ENCODE data around the gene KRTAP12-1.

KRTAP12-1 gene

GRCh38 chr21:44710756-44711326 is 28.9 kb upstream of the KRTAP12-1 start:
- no peak for DNase-seq

GRCh38 chr21:44710294-44710665 is 28.3 kb upstream of the KRTAP12-1 start:
- no peak for DNase-seq

GRCh38 chr21:44709426-44710293 is 27.7 kb upstream of the KRTAP12-1 start:
- no peak for DNase-seq

- DNase-seq, result no peak
These were observed 27.0 kb upstream of the KRTAP12-1 start for GRCh38 chr21:44708866-44709425.

GRCh38 chr21:44708213-44708865 is 26.4 kb upstream of the KRTAP12-1 start:
- no peak for DNase-seq

GRCh38 chr21:44706706-44707581 is 25.0 kb upstream of the KRTAP12-1 start:
- DNase-seq, result no peak

GRCh38 chr21:44706026-44706705 is 24.2 kb upstream of the KRTAP12-1 start:
- DNase-seq, result no peak

GRCh38 chr21:44704636-44705001 is 22.7 kb upstream of the KRTAP12-1 start:
- DNase-seq, result no peak

GRCh38 chr21:44703731-44704635 is 22.0 kb upstream of the KRTAP12-1 start:
- no peak for DNase-seq

- DNase-seq, result no peak
These were observed 21.2 kb upstream of the KRTAP12-1 start for GRCh38 chr21:44702973-44703730.

- DNase-seq, result no peak
These were observed 20.4 kb upstream of the KRTAP12-1 start for GRCh38 chr21:44702111-44702972.

GRCh38 chr21:44701541-44701940 is 19.6 kb upstream of the KRTAP12-1 start:
- no peak for DNase-seq

GRCh38 chr21:44701023-44701400 is 19.0 kb upstream of the KRTAP12-1 start:
- no peak for DNase-seq

GRCh38 chr21:44700101-44701022 is 18.4 kb upstream of the KRTAP12-1 start:
- no peak for DNase-seq

- no peak for DNase-seq
These were observed 17.6 kb upstream of the KRTAP12-1 start for GRCh38 chr21:44699502-44700001.

- DNase-seq, result no peak
These were observed 16.1 kb upstream of the KRTAP12-1 start for GRCh38 chr21:44697811-44698734.
